Measurements from ENCODE around the gene ZNF292. TPM values are rescaled to one million over a fixed set of nuclear protein-coding genes. Genes with fewer than 3 reads are reported as not detected.

ZNF292 gene
- total RNA-seq, 1 experiment from 2014 or later = 13.5 TPM

DNA sequence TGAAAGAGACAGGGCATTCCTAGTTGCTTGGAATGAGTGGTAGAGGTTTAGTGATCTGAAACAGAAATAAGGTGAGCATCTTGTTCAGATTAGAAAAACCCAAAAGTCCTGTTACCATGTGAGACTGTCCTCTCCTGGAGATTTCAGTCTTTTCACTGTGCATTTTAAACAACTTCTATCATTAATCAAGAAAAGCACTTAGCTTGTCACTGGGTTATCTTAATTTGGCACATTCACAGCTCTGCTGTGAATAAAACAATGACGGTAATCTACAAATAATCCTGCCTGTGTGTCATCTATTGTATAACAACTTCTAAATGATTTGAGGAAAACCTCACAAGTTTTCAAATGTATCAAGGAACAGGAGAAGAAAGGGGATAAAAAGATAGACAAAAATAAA is 157.5 kb downstream of the ZNF292 start:
- DNase-seq (ENCODE audit: low spot score) = no peak
- in situ Hi-C loops (cut with HindIII; ENCODE audit: low sequenced_read_pairs) = no loop called here

Other genes with a start within 250 kb of the ZNF292 start
- gene HTR1E, start 218.0 kb upstream of the ZNF292 start, total RNA-seq (2014; rRNA removed; shearing (Covaris generic)) = not detected in 2 replicates
- not detected in 2 replicates for gene CGA, start 60.5 kb upstream of the ZNF292 start, total RNA-seq (2014; rRNA removed; shearing (Covaris generic))
- gene SMIM8, start 167.0 kb downstream of the ZNF292 start, total RNA-seq (2014; rRNA removed; shearing (Covaris generic)) = 9.0 TPM in 2 replicates
- not detected in 2 replicates for gene GJB7, start 173.7 kb downstream of the ZNF292 start, total RNA-seq (2014; rRNA removed; shearing (Covaris generic))
- 0.34 and 0.80 TPM in 2 replicates for gene C6orf163, start 189.2 kb downstream of the ZNF292 start, total RNA-seq (2014; rRNA removed; shearing (Covaris generic))

Data from G401 (cell line).